Liver (tissue), 3 donors: ENCODE data around the gene PACRGL.
"Not testable (repeated sequence)": the region's sequence is repeated elsewhere in the genome, so short reads cannot be mapped to it uniquely, and the experiment has no call there.

Experiments used
- GABPA ChIP-seq, 2 donors: IDR thresholded peaks in 1 of 2; conservative IDR thresholded peaks in 1 of 2; 2 replicates each; pipeline ENCODE4 v1.6.1; 2016; ENCODE audit warnings: antibody characterized with exemption in 2 of 2, mild to moderate bottlenecking in 1 of 2, moderate library complexity in 1 of 2
- JUND ChIP-seq, 2 donors: IDR thresholded peaks; 2 replicates each; pipeline ENCODE4 v1.6.1; 2016; ENCODE audit warnings: antibody characterized with exemption in 2 of 2
- SP1 ChIP-seq: IDR thresholded peaks from 2 replicates; pipeline ENCODE4 v1.6.1; 2018; ENCODE audit warnings: antibody characterized with exemption, mild to moderate bottlenecking
- TAF1 ChIP-seq: conservative IDR thresholded peaks from 2 replicates; pipeline ENCODE4 v1.6.1; 2016; ENCODE audit warnings: antibody characterized with exemption, mild to moderate bottlenecking
- YY1 ChIP-seq: IDR thresholded peaks from 2 replicates; pipeline ENCODE4 v1.6.1; 2016; ENCODE audit warnings: antibody characterized with exemption, mild to moderate bottlenecking
- TF ChIP-seq, protein P1 (sequence below): fragments of 150-350 bp; IDR thresholded peaks from 2 replicates; pipeline ENCODE4 v1.5.1; 2017; ENCODE audit warnings: improper control_type of control experiment, low read depth, low read length; ENCODE audit not compliant: missing input control
- TF ChIP-seq, protein P2 (sequence below): IDR thresholded peaks from 2 replicates; pipeline ENCODE4 v1.6.1; 2016; ENCODE audit warnings: antibody characterized with exemption
- TF ChIP-seq, protein P3 (sequence below): IDR thresholded peaks from 2 replicates; pipeline ENCODE4 v1.6.1; 2016; ENCODE audit warnings: antibody characterized with exemption, mild to moderate bottlenecking
- donor health status: healthy.
- donor health status: healthy.

DNA sequence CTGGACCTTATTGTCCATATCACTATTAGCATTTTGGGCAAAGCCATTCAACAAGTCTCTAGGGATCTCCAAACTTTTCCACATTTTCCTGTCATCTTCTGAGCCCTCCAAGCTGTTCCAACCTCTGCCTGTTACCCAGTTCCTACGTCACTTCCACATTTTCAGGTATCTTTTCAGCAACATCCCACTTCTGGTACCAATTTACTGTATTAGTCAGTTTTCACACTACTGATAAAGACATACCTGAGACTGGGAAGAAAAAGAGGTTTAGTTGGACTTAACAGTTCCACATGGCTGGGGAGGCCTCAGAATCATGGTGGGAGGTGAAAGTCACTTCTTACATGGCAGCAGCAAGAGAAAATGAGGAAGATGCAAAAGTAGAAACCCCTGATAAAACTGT lies 82.9 kb downstream of the PACRGL start:
- TF ChIP-seq, protein P1, sequence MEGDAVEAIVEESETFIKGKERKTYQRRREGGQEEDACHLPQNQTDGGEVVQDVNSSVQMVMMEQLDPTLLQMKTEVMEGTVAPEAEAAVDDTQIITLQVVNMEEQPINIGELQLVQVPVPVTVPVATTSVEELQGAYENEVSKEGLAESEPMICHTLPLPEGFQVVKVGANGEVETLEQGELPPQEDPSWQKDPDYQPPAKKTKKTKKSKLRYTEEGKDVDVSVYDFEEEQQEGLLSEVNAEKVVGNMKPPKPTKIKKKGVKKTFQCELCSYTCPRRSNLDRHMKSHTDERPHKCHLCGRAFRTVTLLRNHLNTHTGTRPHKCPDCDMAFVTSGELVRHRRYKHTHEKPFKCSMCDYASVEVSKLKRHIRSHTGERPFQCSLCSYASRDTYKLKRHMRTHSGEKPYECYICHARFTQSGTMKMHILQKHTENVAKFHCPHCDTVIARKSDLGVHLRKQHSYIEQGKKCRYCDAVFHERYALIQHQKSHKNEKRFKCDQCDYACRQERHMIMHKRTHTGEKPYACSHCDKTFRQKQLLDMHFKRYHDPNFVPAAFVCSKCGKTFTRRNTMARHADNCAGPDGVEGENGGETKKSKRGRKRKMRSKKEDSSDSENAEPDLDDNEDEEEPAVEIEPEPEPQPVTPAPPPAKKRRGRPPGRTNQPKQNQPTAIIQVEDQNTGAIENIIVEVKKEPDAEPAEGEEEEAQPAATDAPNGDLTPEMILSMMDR = not testable (repeated sequence)
- not testable (repeated sequence) for TF ChIP-seq GABPA (IDR thresholded peaks at IDR 0.05 in 1 of 2, conservative IDR thresholded peaks at IDR 0.05 in 1 of 2); TAF1; YY1; JUND (IDR thresholded peaks at IDR 0.05); SP1
- TF ChIP-seq, protein P2, sequence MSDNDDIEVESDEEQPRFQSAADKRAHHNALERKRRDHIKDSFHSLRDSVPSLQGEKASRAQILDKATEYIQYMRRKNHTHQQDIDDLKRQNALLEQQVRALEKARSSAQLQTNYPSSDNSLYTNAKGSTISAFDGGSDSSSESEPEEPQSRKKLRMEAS = not testable (repeated sequence)
- TF ChIP-seq, protein P3, sequence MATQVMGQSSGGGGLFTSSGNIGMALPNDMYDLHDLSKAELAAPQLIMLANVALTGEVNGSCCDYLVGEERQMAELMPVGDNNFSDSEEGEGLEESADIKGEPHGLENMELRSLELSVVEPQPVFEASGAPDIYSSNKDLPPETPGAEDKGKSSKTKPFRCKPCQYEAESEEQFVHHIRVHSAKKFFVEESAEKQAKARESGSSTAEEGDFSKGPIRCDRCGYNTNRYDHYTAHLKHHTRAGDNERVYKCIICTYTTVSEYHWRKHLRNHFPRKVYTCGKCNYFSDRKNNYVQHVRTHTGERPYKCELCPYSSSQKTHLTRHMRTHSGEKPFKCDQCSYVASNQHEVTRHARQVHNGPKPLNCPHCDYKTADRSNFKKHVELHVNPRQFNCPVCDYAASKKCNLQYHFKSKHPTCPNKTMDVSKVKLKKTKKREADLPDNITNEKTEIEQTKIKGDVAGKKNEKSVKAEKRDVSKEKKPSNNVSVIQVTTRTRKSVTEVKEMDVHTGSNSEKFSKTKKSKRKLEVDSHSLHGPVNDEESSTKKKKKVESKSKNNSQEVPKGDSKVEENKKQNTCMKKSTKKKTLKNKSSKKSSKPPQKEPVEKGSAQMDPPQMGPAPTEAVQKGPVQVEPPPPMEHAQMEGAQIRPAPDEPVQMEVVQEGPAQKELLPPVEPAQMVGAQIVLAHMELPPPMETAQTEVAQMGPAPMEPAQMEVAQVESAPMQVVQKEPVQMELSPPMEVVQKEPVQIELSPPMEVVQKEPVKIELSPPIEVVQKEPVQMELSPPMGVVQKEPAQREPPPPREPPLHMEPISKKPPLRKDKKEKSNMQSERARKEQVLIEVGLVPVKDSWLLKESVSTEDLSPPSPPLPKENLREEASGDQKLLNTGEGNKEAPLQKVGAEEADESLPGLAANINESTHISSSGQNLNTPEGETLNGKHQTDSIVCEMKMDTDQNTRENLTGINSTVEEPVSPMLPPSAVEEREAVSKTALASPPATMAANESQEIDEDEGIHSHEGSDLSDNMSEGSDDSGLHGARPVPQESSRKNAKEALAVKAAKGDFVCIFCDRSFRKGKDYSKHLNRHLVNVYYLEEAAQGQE = not testable (repeated sequence)
